Parietal lobe (tissue), 1 donor: ENCODE results near the gene MRPL10. TPM values are rescaled to one million over a fixed set of nuclear protein-coding genes. Genes with fewer than 3 reads are reported as not detected.

Source experiments
- total RNA-seq: library from RNA; depleted of rRNA; stranded (reverse); fragments of >200 nt; gene quantifications from one replicate; pipeline ENCODE4 v1.2.3, GENCODE V29; 2014

MRPL10 gene
- total RNA-seq, result 13.5 TPM

GRCh38 chr17:47831003-47831933 is at the start of gene MRPL10, which contains the start of gene LRRC46:
MRPL10 (minus strand) TSS chr17:47831541; CDS start chr17:47831511, 30 bp downstream.
LRRC46 (plus strand) TSS chr17:47831670; CDS start chr17:47831990, 320 bp downstream.

GRCh38 chr17:47850692-47851573 is 19.6 kb upstream of the MRPL10 start, which contains the start of gene SP6:
SP6 (minus strand) TSS chr17:47851163; CDS start chr17:47848429, 2,734 bp downstream.

GRCh38 chr17:47840742-47841487 is 9.6 kb upstream of the MRPL10 start, which contains the start of gene SCRN2:
SCRN2 (minus strand) TSS chr17:47841273; CDS start chr17:47840843, 430 bp downstream.

GRCh38 chr17:47821424-47822391 is 9.6 kb downstream of the MRPL10 start, which contains the start of gene OSBPL7:
OSBPL7 (minus strand) TSS chr17:47821794; CDS start chr17:47820278, 1,516 bp downstream.

Other genes with a start within 250 kb of the MRPL10 start
- 156 TPM for gene KPNB1, start 181.6 kb downstream of the MRPL10 start, total RNA-seq
- gene TBKBP1, start 137.4 kb downstream of the MRPL10 start, total RNA-seq, result 19.1 TPM
- gene TBX21, start 98.3 kb downstream of the MRPL10 start, total RNA-seq, result not detected
- 17.8 TPM for gene OSBPL7, start 9.7 kb downstream of the MRPL10 start, total RNA-seq
- not detected for gene LRRC46, start 129 bp upstream of the MRPL10 start, total RNA-seq
- 37.6 TPM for gene SCRN2, start 9.7 kb upstream of the MRPL10 start, total RNA-seq
- gene SP6, start 19.6 kb upstream of the MRPL10 start, total RNA-seq, result not detected
- 1.3 TPM for gene SP2, start 64.7 kb upstream of the MRPL10 start, total RNA-seq
- 6.9 TPM for gene PNPO, start 110.0 kb upstream of the MRPL10 start, total RNA-seq
- gene PRR15L, start 126.3 kb upstream of the MRPL10 start, total RNA-seq, result not detected
- 117 TPM for gene CDK5RAP3, start 139.6 kb upstream of the MRPL10 start, total RNA-seq
- not detected for gene COPZ2, start 206.3 kb upstream of the MRPL10 start, total RNA-seq
- gene NFE2L1, start 216.8 kb upstream of the MRPL10 start, total RNA-seq, result 32.9 TPM